HG03439 (cell line): ENCODE data around the gene TBC1D3B.
A peak's percentile ranks its signal among the peaks of the same experiment; 100 is the strongest.
"Not testable (repeated sequence)": the region's sequence is repeated elsewhere in the genome, so short reads cannot be mapped to it uniquely, and the experiment has no call there.

ENCODE experiments used
- ATAC-seq: cut with Tn5 transposase; IDR thresholded peaks from one replicate; pipeline ENCODE4 v1.9.1; 2021; ENCODE audit warnings: mild to moderate bottlenecking, moderate library complexity; ENCODE audit not compliant: unreplicated experiment

The TBC1D3B gene

GRCh38 chr17:36182176-36183000 is 6.0 kb upstream of the TBC1D3B start:
- no peak for ATAC-seq

GRCh38 chr17:36181446-36182175 is 5.2 kb upstream of the TBC1D3B start:
- ATAC-seq, result not testable (repeated sequence)

- ATAC-seq, result not testable (repeated sequence)
These were observed 7.6 kb downstream of the TBC1D3B start for GRCh38 chr17:36168836-36169235.

- ATAC-seq, result no peak
These were observed 22.4 kb downstream of the TBC1D3B start for GRCh38 chr17:36153895-36154610.

DNA sequence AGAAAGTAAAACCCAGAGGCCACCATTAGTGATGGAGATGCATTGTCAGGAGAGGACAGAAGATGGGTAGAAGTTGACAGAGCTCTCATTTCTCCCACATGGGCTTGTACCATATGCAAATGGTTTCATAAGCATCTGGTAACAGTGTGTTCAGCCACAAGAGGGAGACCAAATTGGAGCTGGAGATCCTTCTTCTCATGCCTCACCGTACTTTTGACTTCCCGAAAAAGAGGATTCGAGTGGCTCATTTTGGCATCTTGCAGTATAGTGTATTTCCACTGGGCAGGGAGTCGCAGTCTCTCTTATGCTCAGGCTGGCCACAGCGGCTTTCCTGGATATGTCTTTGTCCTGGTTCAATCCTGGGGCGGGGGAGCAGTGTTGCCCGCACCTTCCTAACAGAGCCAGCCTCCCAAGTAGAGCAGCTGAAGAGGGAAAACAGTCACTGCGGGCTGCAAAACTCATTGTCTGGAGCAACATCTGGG is 23.8 kb downstream of the TBC1D3B start:
- no peak for ATAC-seq

DNA sequence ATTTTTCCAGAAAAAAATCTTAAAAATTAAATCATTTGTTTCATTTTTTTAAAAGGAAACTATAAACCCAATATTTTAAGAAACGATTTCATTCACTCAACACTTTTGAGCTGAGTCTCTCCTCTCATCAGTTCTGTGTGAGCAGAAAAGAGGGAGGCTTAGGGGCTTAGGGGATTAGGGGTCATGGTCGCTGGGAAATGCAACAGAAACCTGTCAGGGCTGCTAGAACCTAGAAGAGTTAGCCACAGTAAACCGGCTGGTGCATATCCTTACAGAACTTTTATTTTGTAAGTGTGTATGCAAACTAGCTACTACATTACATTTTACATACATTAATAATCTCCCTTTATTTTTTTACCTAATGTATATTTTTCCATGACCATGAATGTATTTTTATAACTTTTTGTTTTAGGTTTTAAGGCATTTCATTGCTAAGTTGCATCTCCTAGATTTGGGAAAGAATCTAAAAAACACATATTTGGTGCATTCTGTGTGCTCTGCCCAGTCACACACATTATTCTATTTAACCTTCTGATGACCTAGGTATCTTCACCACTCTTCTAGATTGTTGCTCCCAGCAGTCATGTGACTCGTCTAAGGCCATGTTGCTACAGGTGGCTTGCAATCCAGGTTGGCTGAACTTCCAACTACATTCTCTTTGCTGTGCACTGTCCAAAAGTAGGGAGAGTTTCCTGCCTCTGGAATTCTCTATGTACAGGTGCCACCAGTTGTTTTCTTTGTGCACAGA is 24.4 kb downstream of the TBC1D3B start:
- no peak for ATAC-seq

DNA sequence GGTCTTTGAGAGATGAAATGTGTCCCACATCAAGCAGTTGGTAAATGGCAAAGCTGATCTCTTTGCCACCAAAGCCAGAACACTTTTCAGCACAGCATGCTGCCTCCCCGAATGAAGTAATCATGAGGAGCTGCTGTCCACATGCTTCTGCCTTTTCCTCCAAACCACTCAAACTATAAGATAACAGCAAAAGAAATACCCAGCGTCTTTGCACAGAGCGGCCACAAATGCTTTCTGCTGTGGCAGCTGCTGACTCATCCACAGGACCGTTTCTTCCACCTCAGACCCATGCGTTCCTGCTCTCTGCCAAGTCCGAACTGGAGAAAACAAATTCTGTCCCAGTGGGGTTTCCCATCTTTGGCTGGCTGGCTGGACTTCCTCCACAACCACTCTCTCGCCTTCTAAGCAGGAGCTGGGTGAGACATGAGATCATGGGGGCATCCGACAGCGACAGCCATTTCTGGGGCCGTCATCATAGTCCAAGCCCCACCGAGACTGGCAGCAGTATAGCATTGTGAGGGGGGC is 27.1 kb downstream of the TBC1D3B start:
- peak; percentile 19 for ATAC-seq

GRCh38 chr17:36148559-36149295 is 27.7 kb downstream of the TBC1D3B start:
- ATAC-seq, result peak; percentile 64

DNA sequence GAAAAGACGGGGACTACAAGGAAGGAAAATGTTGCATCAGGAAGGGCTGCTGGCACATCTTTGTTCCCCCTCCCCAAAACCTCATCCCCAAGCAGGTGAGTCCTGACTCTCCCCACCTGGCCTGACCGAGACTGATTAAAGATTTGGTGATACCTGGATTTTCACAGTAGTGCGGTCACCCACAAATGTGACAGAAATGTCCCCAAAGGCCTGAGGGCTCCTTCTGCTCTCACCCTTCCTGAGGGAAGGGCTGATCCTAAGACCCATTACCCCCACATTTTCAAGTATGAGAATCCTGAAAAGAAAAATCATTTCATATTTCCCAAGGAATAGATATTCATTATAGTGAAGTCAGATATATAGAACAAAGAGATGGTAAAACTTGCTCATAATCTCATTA is 28.8 kb downstream of the TBC1D3B start:
- ATAC-seq, result no peak

GRCh38 chr17:36144981-36145729 is 31.3 kb downstream of the TBC1D3B start:
- ATAC-seq, result no peak

- ATAC-seq, result no peak
These were observed 32.4 kb downstream of the TBC1D3B start for GRCh38 chr17:36144014-36144413.

- no peak for ATAC-seq
These were observed 33.6 kb downstream of the TBC1D3B start for GRCh38 chr17:36142806-36143205.

GRCh38 chr17:36142235-36142634 is 34.2 kb downstream of the TBC1D3B start:
- no peak for ATAC-seq

GRCh38 chr17:36136439-36136838 is 40.0 kb downstream of the TBC1D3B start:
- ATAC-seq, result no peak

DNA sequence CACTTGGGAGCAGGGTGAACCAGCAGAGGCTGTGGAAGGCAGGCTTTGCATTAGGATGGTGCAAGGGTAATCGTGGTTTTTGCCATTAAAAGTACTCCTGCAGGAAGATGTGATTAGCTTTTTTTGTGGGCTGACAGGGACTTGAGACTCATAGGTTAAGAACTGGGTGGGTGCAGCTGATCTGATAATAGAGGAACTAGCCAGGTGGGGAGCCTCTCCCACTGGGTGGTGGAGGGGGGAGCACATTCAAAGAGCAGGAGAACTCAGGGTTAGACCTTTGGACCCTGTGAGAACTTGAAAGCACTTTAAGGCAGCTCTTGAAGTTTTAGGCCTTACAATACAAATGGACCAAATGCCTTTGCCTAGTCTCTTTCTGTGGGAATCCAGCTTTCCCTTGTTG is 40.4 kb downstream of the TBC1D3B start:
- ATAC-seq, result no peak

GRCh38 chr17:36135465-36135864 is 41.0 kb downstream of the TBC1D3B start:
- no peak for ATAC-seq

- ATAC-seq, result no peak
These were observed 42.7 kb downstream of the TBC1D3B start for GRCh38 chr17:36133602-36134236.

DNA sequence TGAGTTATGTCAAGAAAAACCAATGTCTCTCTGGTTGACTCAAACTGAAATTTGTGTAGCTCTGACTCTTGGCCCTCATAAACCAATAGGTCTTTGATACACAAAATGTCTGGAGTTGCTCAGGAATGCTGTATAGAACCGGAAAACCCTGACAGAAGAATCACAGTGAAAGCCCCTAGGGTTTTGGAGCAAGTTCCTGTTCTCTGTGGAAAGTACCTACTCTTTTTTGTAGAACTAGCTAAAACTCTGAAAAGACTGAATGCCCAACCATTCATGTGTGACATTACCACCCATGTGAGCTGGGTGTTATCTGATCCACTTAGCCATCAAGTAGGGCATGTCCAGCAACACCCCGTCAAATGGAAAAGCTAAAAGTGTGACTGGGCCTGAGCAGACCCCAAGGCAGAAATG is 44.0 kb downstream of the TBC1D3B start:
- no peak for ATAC-seq

DNA sequence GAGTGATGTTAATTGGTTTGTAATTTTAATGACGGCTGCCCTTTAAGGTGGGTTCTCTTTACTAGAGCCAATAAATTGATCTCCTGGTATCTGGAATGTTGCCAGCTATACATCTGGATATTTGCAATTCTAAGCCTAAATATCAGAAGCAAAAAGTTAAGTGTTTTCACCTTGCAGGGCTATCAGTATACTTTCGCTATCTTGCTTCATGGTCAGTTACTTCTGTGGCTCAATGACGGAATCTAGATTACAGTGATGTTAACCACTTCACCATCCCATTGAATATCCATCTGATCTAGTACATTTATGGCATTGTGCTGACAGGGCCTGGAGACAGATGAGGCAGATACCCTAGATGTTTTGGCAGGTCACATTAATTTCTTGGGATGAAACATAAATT is 44.5 kb downstream of the TBC1D3B start:
- ATAC-seq, result no peak
